HG02588 (cell line): Measurements from ENCODE around the gene OR51T1.
"Not testable (repeated sequence)": the region's sequence is repeated elsewhere in the genome, so short reads cannot be mapped to it uniquely, and the experiment has no call there.

Source experiments
- ATAC-seq: cut with Tn5 transposase; IDR thresholded peaks from one replicate; pipeline ENCODE4 v1.9.1; 2021; ENCODE audit warnings: mild to moderate bottlenecking, moderate library complexity; ENCODE audit not compliant: unreplicated experiment

OR51T1 gene

GRCh38 chr11:4881860-4882500 lies at the start of gene OR51T1:
OR51T1 (plus strand) TSS chr11:4881900; CDS start chr11:4881900, 0 bp downstream.
- no peak for ATAC-seq

GRCh38 chr11:4839851-4840549 lies 41.7 kb upstream of the OR51T1 start:
- ATAC-seq: no peak

GRCh38 chr11:4848908-4849532 lies 32.7 kb upstream of the OR51T1 start, which contains the start of gene OR51S1:
OR51S1 (minus strand) TSS chr11:4849208; CDS start chr11:4849208, 0 bp downstream.
- no peak for ATAC-seq

GRCh38 chr11:4851033-4851432 lies 30.7 kb upstream of the OR51T1 start:
- ATAC-seq: no peak

- not testable (repeated sequence) for ATAC-seq
These were observed 27.4 kb upstream of the OR51T1 start for GRCh38 chr11:4854286-4854685.

GRCh38 chr11:4862447-4863236 lies 19.1 kb upstream of the OR51T1 start:
- ATAC-seq: no peak

- no peak for ATAC-seq
These were observed 17.8 kb upstream of the OR51T1 start for GRCh38 chr11:4863876-4864275.

GRCh38 chr11:4865855-4866254 lies 15.8 kb upstream of the OR51T1 start:
- no peak for ATAC-seq

GRCh38 chr11:4881188-4881587 lies 512 bp upstream of the OR51T1 start:
- no peak for ATAC-seq

GRCh38 chr11:4882543-4882942 lies 843 bp downstream of the OR51T1 start:
- no peak for ATAC-seq

- ATAC-seq: no peak
These were observed 2.7 kb downstream of the OR51T1 start for GRCh38 chr11:4884361-4884760.

- ATAC-seq: no peak
These were observed 4.5 kb downstream of the OR51T1 start for GRCh38 chr11:4886186-4886585.

- no peak for ATAC-seq
These were observed 5.9 kb downstream of the OR51T1 start for GRCh38 chr11:4887591-4887990.

GRCh38 chr11:4890279-4890678 lies 8.6 kb downstream of the OR51T1 start:
- ATAC-seq: no peak

GRCh38 chr11:4891996-4892640 lies 10.4 kb downstream of the OR51T1 start:
- no peak for ATAC-seq

- ATAC-seq: no peak
These were observed 21.8 kb downstream of the OR51T1 start, which contains the start of gene OR51A7 for GRCh38 chr11:4903484-4903883. OR51A7 (plus strand) TSS chr11:4903783; CDS start chr11:4907370, 3,587 bp downstream.

- ATAC-seq: no peak
These were observed 34.9 kb downstream of the OR51T1 start for GRCh38 chr11:4916581-4916980.

- no peak for ATAC-seq
These were observed 37.5 kb downstream of the OR51T1 start, which contains the start of gene OR51G2 for GRCh38 chr11:4919250-4919649. OR51G2 (minus strand) TSS chr11:4919350; CDS start chr11:4915663, 3,687 bp downstream.

GRCh38 chr11:4921796-4922195 lies 40.1 kb downstream of the OR51T1 start:
- no peak for ATAC-seq

GRCh38 chr11:4922304-4922703 lies 40.6 kb downstream of the OR51T1 start:
- no peak for ATAC-seq
